Measurements from ENCODE around the gene GYS2.
"Not testable (repeated sequence)": the region's sequence is repeated elsewhere in the genome, so short reads cannot be mapped to it uniquely, and the experiment has no call there.

GYS2 gene

DNA sequence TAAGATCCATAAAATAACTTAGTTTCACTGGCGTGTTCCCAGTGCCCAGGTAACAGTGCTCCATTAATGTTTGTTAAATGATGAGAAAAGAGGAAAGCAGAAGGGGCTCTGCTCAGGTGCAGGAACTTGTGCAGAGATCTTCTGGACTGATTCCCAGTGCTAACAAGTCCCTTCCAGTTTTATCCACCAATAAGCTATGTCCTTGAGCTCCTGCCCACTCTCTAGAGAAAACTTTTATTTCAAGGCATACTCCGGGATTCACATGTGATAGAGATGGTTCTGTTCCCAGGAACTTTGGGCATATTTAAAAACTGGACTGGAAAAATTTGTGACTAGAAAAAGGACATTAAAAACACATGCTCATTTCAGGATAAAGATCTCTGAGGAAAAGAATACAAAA lies 1.9 kb downstream of the GYS2 start:
- no peak for DNase-seq (ENCODE audit: low read depth)

GRCh38 chr12:21600196-21600595 lies 4.5 kb downstream of the GYS2 start:
- no peak for DNase-seq (ENCODE audit: low read depth)

- no peak for DNase-seq (ENCODE audit: low read depth)
These were observed 5.3 kb downstream of the GYS2 start for GRCh38 chr12:21599143-21599999.

- no peak for DNase-seq (ENCODE audit: low read depth)
These were observed 6.0 kb downstream of the GYS2 start for GRCh38 chr12:21598651-21599050.

DNA sequence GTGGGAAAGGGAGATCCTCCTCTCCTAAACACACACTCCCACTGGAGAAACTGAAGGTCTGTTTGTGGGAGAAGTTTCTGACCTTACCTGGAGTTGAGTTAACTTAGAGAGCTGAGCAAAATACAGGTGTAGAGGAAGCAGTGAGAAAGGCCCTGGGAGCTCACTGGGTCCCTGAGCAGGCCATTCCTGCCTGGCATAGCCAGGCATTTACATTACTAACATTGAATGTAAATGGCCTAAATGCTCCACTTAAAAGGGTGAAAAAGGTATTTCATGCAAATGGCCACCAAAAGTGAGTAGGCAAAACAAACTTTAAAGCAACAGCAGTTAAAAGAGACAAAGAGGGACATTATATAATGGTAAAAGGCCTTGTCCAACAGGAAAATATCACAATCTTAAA lies 9.3 kb downstream of the GYS2 start:
- not testable (repeated sequence) for DNase-seq (ENCODE audit: low read depth)

GRCh38 chr12:21585485-21585884 lies 19.2 kb downstream of the GYS2 start:
- no peak for DNase-seq (ENCODE audit: low read depth)

GRCh38 chr12:21584403-21585182 lies 20.1 kb downstream of the GYS2 start:
- DNase-seq (ENCODE audit: low read depth): not testable (repeated sequence)

DNA sequence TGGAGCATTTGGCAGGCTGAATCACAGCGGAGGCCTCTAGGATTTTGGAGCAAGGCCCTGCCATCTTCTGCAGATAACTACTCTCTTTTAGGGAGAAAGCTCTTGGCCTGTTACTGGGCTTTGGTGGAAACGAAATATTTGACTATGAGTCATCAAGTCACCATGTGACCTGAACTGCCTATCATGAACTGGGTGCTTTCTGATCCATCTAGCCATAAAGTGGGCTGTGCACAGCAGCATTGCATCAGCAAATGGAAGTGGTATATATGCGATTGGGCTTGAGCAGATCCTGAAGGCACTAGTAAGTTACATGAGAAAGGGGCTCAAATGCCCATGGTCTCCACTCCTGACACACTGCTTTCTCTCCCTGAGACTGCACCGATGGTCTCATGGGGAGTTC lies 21.1 kb downstream of the GYS2 start:
- no peak for DNase-seq (ENCODE audit: low read depth)

GRCh38 chr12:21580748-21581516 lies 23.7 kb downstream of the GYS2 start:
- no peak for DNase-seq (ENCODE audit: low read depth)

DNA sequence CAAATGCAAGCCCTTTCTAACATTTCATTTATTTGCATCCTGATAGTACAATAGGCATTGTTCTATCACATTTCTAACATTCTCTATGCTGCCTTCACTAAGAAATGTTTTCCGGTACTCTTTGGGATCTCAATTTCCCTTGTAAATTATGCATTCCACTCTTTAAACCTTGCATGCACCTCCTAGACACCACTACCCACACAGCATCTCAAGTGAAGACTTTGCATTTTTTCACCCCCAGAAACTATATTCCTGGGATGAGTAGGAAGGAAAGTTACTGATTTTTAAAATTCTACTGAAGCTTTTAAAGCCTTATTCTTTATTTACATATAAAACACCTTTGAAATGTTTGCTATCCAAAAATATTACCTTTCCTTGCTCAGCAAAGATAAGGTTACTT lies 27.1 kb downstream of the GYS2 start:
- DNase-seq (ENCODE audit: low read depth): no peak

DNA sequence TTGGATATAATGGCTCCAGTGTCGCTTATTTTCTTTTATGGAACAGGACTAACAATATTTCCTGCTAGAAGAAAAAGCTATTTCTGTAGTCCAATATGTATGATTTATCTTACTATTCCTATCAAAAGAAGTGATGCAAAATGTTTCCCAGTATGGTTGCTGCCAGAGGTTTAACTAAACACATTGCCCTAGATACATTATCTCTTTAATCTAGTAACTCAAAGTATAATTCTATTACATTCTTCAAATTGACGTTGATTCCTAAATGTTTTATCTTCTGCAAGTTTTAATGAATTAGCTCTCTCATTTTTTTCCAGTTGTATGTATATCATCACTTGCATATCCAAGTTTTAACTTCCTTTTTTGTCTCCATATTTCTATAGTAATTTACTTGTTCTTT lies 28.2 kb downstream of the GYS2 start:
- no peak for DNase-seq (ENCODE audit: low read depth)

- DNase-seq (ENCODE audit: low read depth): no peak
These were observed 30.8 kb downstream of the GYS2 start for GRCh38 chr12:21573733-21574358.

DNA sequence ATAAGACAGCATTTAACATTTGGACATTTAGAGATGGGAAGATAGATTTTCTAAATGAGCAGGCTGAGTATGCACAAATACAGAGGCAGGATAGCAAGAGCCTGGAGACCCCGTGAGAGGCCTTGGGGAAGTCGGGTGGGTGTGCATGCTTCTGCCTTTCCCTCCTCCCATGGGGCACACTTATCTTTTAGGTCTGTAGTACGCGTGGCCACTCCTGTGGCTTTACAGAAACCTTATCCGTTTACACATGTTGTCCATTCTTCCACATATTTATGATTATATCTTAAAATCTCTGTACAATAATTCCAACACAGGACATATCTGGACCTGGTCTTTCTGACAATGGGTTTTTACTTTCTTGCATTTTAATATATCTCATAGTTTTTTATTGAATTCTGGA lies 33.6 kb downstream of the GYS2 start:
- no peak for DNase-seq (ENCODE audit: low read depth)

DNA sequence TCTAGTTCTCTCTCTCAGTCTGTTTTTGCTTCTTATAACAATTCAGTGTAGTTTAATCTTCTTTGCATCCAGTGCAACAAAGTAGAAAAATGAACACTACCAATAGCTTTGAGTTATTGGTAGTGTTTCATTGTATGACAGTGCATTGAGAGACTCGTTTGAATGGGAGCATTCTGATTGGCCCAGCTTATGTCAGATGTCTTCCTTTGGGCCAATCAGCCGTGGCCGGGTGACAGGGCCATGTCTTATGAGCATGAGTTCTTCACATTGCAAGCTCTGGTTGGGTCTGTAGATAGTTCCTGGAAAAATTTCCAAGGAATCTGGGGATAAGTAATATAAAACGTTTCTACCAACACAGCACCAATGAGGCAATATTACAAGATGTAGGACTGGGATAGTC lies 36.5 kb downstream of the GYS2 start:
- no peak for DNase-seq (ENCODE audit: low read depth)

- DNase-seq (ENCODE audit: low read depth): no peak
These were observed 37.7 kb downstream of the GYS2 start for GRCh38 chr12:21566907-21567394.

DNA sequence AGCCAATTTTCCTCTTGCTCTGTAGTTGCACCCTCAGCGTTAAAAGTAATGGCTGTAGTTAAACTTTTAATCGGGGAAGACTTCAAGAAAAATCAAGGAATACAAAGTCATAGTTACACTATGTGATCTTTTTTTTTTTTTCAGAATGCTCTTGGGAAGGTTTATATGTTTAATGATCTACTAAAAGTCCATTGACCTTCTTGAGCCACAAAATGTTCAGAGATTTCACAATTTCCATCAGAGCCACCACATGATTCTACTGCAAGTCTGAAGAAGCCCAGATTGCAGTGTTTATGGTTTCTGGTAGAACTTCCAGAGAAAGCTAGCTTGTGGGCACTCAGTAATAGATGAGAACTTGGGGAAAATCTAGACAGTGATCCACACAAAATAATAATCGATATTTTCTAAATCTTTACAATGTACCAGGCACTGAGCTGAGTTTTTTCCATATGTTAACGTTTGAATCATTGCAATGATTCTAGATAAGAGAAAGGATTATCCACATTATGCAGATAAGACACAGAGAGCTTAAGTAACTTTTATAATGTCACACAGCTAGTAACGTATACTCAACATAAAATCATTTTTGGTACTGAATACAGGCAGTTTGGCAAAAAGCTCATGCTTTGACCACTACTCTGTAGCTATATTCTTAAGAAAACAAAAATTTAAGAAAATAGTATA lies 38.3 kb downstream of the GYS2 start:
- DNase-seq (ENCODE audit: low read depth): no peak

GRCh38 chr12:21562859-21563258 lies 41.8 kb downstream of the GYS2 start:
- DNase-seq (ENCODE audit: low read depth): no peak

DNA sequence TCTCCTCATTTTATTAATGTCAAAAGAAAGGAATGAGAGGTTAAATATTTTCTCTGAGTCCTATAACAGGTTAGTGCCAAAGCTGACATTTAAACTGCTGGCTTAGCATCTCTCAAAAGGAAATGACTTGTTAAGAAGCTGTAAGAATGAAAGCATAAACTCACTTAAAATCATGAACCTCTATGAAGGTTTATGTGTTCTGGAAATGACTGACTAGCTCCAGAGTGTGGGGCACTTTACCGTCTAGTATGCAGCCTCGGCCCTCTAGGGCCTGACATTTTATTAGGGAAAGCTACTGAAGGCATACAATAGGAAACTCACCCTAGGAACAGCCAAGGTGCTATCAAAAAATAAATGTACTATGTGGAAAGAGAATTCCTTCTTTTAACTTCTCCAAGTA lies 43.5 kb downstream of the GYS2 start:
- DNase-seq (ENCODE audit: low read depth): no peak

DNA sequence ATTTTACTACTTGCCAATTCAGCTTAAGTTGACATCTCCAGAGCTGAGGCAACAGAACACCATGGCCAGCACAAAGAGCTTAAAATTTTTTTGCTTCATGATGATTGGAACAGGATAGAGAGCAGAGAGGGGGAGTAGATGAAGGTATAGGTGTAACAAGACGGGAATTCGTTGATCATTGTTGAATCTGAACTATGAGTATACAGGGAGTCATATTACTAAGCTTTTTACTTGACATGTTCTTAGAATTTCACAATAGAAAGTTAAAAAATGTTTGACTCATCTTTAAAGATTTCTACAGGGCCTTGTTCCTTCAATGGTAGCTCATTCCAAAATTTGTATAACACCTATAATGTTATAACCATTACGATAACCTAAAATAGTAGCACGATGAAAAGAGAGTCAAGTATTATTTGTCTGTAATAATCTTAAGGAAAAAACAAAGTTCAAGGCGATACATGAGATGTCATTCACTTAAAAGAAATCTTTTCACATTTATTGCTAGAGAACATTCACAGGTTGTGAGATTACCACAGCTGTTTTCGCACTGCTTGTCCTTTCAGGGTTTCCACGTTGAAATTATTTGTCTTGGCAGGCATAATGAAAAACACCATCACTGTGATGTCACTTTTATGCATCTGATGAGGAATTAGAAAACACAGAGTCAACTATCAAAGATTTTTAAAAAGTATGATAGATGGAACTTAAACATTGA lies 44.6 kb downstream of the GYS2 start:
- DNase-seq (ENCODE audit: low read depth): no peak

DNA sequence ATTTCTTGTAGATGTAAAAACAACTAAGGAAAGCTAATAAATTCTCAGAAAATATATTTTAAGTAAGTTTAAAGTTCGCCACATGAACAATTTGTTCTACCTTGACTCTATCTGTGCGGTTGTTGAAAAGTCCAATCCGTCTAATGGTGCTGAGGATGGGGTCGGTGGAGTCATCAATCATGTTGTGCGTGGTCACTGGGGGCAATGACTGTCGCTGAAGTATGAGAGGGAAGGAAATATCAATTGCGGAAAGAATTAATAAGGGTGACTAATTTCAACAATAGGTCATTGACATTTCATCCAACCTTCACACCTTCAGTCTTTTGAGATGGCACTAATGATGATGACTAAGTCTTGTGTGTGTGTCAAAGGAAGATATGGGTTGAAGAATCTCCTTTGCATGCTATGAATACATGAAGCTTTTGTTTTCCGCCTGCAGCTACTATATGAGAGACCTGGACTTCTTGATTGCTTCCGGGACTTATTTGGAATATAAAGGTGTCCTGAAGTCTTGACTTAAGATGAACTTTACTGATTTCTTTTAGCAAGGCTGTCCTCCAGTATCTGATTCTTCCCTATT lies 46.5 kb downstream of the GYS2 start:
- DNase-seq (ENCODE audit: low read depth): no peak

Measured in activated T-cell treated with anti-CD3 and anti-CD28 coated beads for 24 hours (primary cell).